ENCODE results near the gene PSMD1. TPM values are rescaled to one million over a fixed set of nuclear protein-coding genes. Genes with fewer than 3 reads are reported as not detected.
A peak's percentile ranks its signal among the peaks of the same experiment; 100 is the strongest.

PSMD1 gene
- total RNA-seq, 8 experiments from 2014 or later = 58.1 to 131 (median 93.1) TPM

GRCh38 chr2:231037731-231038482 is 18.8 kb upstream of the PSMD1 start:
- peak; percentile 52 to 82 (median 79) for ATAC-seq (replicated peaks in 6 of 8)
- in situ Hi-C loops (cut with MboI; ENCODE audit: low pct_unique_long_range_greater_than_20kb in 2 of 9, low sequenced_read_pairs in 9 of 9, unreplicated experiment in 9 of 9) = no loop called here
- Histone ChIP-seq H3K27ac (no peak overlapping the region), H3K4me3 (peak overlapping the region; percentile 41 to 56 (median 55)), H3K4me1 (replicated peaks in 1 of 2) (peaks cover 0 to 6% of the 10 kb centered on the region in 2 donors)
- WGBS, 10 experiments = 0 to 6% methylated on average over 2 to 7 of the region's 104 CpGs; no CpG with 5 or more reads in 8 of the 10 experiments

- Histone ChIP-seq H3K4me3 (peak overlapping the region; percentile 41 to 56 (median 55)), H3K27ac (no peak overlapping the region), H3K4me1 (replicated peaks in 1 of 2) (peaks cover 0 to 6% of the 10 kb centered on the region in 2 donors)
- in situ Hi-C loops (cut with MboI; ENCODE audit: low pct_unique_long_range_greater_than_20kb in 2 of 9, low sequenced_read_pairs in 9 of 9, unreplicated experiment in 9 of 9) = no loop called here
- no peak for ATAC-seq (replicated peaks in 6 of 8)
- 0 to 80% (median 23%) methylated on average over 1 to 10 of the region's 21 CpGs; no CpG with 5 or more reads in 2 of the 10 experiments for WGBS, 10 experiments
Measured at GRCh38 chr2:231038483-231039293, 18.0 kb upstream of the PSMD1 start.

- 27 to 100% (median 84%) methylated on average over 1 to 5 of the region's 6 CpGs; no CpG with 5 or more reads in 3 of the 10 experiments for whole genome bisulfite sequencing, 10 experiments
- no peak for ATAC-seq (replicated peaks in 6 of 8)
Measured at GRCh38 chr2:231039294-231039664, 17.4 kb upstream of the PSMD1 start.

GRCh38 chr2:231039821-231040364 is 16.8 kb upstream of the PSMD1 start:
- H3K4me1 ChIP-seq (replicated peaks in 1 of 2) = peaks cover 0 to 6% of the 10 kb centered on the region in 2 donors
- in situ Hi-C loops (cut with MboI; ENCODE audit: low pct_unique_long_range_greater_than_20kb in 2 of 9, low sequenced_read_pairs in 9 of 9, unreplicated experiment in 9 of 9) = no loop called here
- H3K4me3 ChIP-seq = no peak overlapping the region
- no peak overlapping the region for H3K27ac ChIP-seq
- WGBS, 10 experiments = 10 to 100% (median 75%) methylated on average over 1 to 7 of the region's 8 CpGs; no CpG with 5 or more reads in 1 of the 10 experiments
- ATAC-seq (replicated peaks in 6 of 8) = no peak

More at GRCh38 chr2:231039294-231039664, 17.4 kb upstream of the PSMD1 start:
- in situ Hi-C loops (cut with MboI; ENCODE audit: low pct_unique_long_range_greater_than_20kb in 2 of 9, low sequenced_read_pairs in 9 of 9, unreplicated experiment in 9 of 9) = no loop called here
- Histone ChIP-seq H3K4me3 (no peak overlapping the region), H3K27ac (no peak overlapping the region), H3K4me1 (replicated peaks in 1 of 2) (peaks cover 0 to 6% of the 10 kb centered on the region in 2 donors)

- no peak for ATAC-seq (replicated peaks in 6 of 8)
- WGBS, 10 experiments = 0 to 75% (median 55%) methylated on average over 1 to 6 of the region's 8 CpGs; no CpG with 5 or more reads in 1 of the 10 experiments
- no peak overlapping the region for H3K4me3 ChIP-seq
- no peak overlapping the region for H3K27ac ChIP-seq
- H3K4me1 ChIP-seq (replicated peaks in 1 of 2) = peaks cover 0 to 6% of the 10 kb centered on the region in 2 donors
- in situ Hi-C loops (cut with MboI; ENCODE audit: low pct_unique_long_range_greater_than_20kb in 2 of 9, low sequenced_read_pairs in 9 of 9, unreplicated experiment in 9 of 9) = no loop called here
Measured at GRCh38 chr2:231041061-231041689, 15.5 kb upstream of the PSMD1 start.

- H3K4me3 ChIP-seq = no peak overlapping the region
- WGBS, 10 experiments = 0 to 100% (median 89%) methylated on average over 1 to 4 of the region's 4 CpGs; no CpG with 5 or more reads in 2 of the 10 experiments
- ATAC-seq (replicated peaks in 6 of 8) = no peak
- H3K27ac ChIP-seq = no peak overlapping the region
- peaks cover 0 to 2% of the 10 kb centered on the region in 2 donors for H3K4me1 ChIP-seq (replicated peaks in 1 of 2)
- in situ Hi-C loops (cut with MboI; ENCODE audit: low pct_unique_long_range_greater_than_20kb in 2 of 9, low sequenced_read_pairs in 9 of 9, unreplicated experiment in 9 of 9) = no loop called here
Measured at GRCh38 chr2:231043796-231044195, 12.9 kb upstream of the PSMD1 start.

GRCh38 chr2:231046916-231047273 is 9.8 kb upstream of the PSMD1 start:
- H3K4me1 ChIP-seq (replicated peaks in 1 of 2) = peaks cover 0 to 3% of the 10 kb centered on the region in 2 donors
- no peak overlapping the region for H3K27ac ChIP-seq
- in situ Hi-C loops (cut with MboI; ENCODE audit: low pct_unique_long_range_greater_than_20kb in 2 of 9, low sequenced_read_pairs in 9 of 9, unreplicated experiment in 9 of 9) = no loop called here
- H3K4me3 ChIP-seq = no peak overlapping the region
- ATAC-seq (replicated peaks in 6 of 8) = no peak
- 20 to 100% (median 73%) methylated on average over 2 to 3 of the region's 5 CpGs; no CpG with 5 or more reads in 5 of the 10 experiments for WGBS, 10 experiments

- H3K4me3 ChIP-seq = no peak overlapping the region
- no peak overlapping the region for H3K27ac ChIP-seq
- ATAC-seq (replicated peaks in 6 of 8) = peak in 2 of 8 experiments; percentile 30 to 58
- in situ Hi-C loops (cut with MboI; ENCODE audit: low pct_unique_long_range_greater_than_20kb in 2 of 9, low sequenced_read_pairs in 9 of 9, unreplicated experiment in 9 of 9) = no loop called here
- 0 to 86% (median 30%) methylated on average over 1 to 7 of the region's 8 CpGs; no CpG with 5 or more reads in 3 of the 10 experiments for WGBS, 10 experiments
- peaks cover 0 to 4% of the 10 kb centered on the region in 2 donors for H3K4me1 ChIP-seq (replicated peaks in 1 of 2)
Measured at GRCh38 chr2:231047274-231047922, 9.3 kb upstream of the PSMD1 start.

GRCh38 chr2:231047923-231048915 is 8.4 kb upstream of the PSMD1 start:
- Histone ChIP-seq H3K4me3 (no peak overlapping the region), H3K27ac (no peak overlapping the region), H3K4me1 (replicated peaks in 1 of 2) (peaks cover 0 to 6% of the 10 kb centered on the region in 2 donors)
- ATAC-seq (replicated peaks in 6 of 8) = no peak
- in situ Hi-C loops (cut with MboI; ENCODE audit: low pct_unique_long_range_greater_than_20kb in 2 of 9, low sequenced_read_pairs in 9 of 9, unreplicated experiment in 9 of 9) = no loop called here
- WGBS, 10 experiments = 0 to 100% (median 69%) methylated on average over 1 to 9 of the region's 10 CpGs; no CpG with 5 or more reads in 2 of the 10 experiments

- no peak overlapping the region for H3K4me3 ChIP-seq
- in situ Hi-C loops (cut with MboI; ENCODE audit: low pct_unique_long_range_greater_than_20kb in 2 of 9, low sequenced_read_pairs in 9 of 9, unreplicated experiment in 9 of 9) = no loop called here
- WGBS, 10 experiments = 20 to 100% (median 68%) methylated on average over 1 to 10 of the region's 12 CpGs; no CpG with 5 or more reads in 3 of the 10 experiments
- no peak overlapping the region for H3K27ac ChIP-seq
- no peak for ATAC-seq (replicated peaks in 6 of 8)
- peaks cover 0 to 6% of the 10 kb centered on the region in 2 donors for H3K4me1 ChIP-seq (replicated peaks in 1 of 2)
Measured at GRCh38 chr2:231049286-231050017, 7.2 kb upstream of the PSMD1 start.

All from motor neuron (in vitro differentiated cells).